Effector memory CD4-positive, alpha-beta T cell (primary cell): ENCODE results near the gene IMP4.
"Not testable (repeated sequence)": the region's sequence is repeated elsewhere in the genome, so short reads cannot be mapped to it uniquely, and the experiment has no call there.

Experiments
- DNase-seq, 3 donors: peaks; one replicate each; pipeline ENCODE4 v3.0.0-alpha.2; 2020
- H3K27ac ChIP-seq: 2 replicates; pipeline ENCODE4 v1.7.0; 2013; ENCODE audit warnings: mild to moderate bottlenecking, low read length, moderate library complexity; ENCODE audit not compliant: insufficient read depth, poor library complexity, severe bottlenecking
- H3K27me3 ChIP-seq: replicated peaks from 2 replicates; pipeline ENCODE4 v1.7.0; 2013; ENCODE audit warnings: mild to moderate bottlenecking, low read length; ENCODE audit not compliant: insufficient read depth, control insufficient read depth, poor library complexity, severe bottlenecking
- H3K36me3 ChIP-seq: 2 replicates; pipeline ENCODE4 v1.7.0; 2013; ENCODE audit warnings: mild to moderate bottlenecking, low read length, moderate library complexity; ENCODE audit not compliant: control insufficient read depth, insufficient read depth
- H3K4me1 ChIP-seq: 2 replicates; pipeline ENCODE4 v1.7.0; 2013; ENCODE audit warnings: low read length, mild to moderate bottlenecking; ENCODE audit not compliant: control insufficient read depth, insufficient read depth, poor library complexity, severe bottlenecking
- H3K4me3 ChIP-seq: 2 replicates; pipeline ENCODE4 v1.7.0; 2013; ENCODE audit warnings: low read length, low read depth, mild to moderate bottlenecking; ENCODE audit not compliant: insufficient read depth, poor library complexity, severe bottlenecking
- H3K9me3 ChIP-seq: 2 replicates; pipeline ENCODE4 v1.7.0; 2013; ENCODE audit warnings: mild to moderate bottlenecking, low read length, moderate library complexity; ENCODE audit not compliant: control insufficient read depth

IMP4 gene

DNA sequence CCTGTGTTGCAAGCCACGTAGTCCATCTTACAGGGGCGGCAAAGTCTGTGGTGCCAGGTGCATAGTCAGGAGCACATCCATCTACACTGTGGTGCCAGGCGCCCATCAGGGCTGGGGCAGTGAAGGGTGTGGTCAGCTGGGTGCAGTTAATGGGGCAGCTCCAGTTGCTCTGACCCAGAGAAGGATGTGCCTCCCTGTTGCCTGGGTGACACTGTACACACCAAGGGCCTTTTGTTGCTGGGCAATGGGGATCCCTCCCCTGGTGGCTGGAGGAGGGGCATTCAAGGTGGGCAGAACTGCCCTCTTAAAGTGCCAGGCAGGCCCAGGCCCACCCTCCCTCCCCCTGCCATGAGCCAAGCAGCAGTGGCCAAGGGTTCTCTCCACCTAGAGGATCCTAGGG lies 28.3 kb upstream of the IMP4 start:
- H3K4me3 ChIP-seq, result no peak overlapping the region
- no peaks in the 10 kb centered on the region for H3K9me3 ChIP-seq
- no peaks in the 10 kb centered on the region for H3K27me3 ChIP-seq
- H3K27ac ChIP-seq, result no peak overlapping the region
- H3K36me3 ChIP-seq, result no peaks in the 10 kb centered on the region
- no peaks in the 10 kb centered on the region for H3K4me1 ChIP-seq
- no peak for DNase-seq

DNA sequence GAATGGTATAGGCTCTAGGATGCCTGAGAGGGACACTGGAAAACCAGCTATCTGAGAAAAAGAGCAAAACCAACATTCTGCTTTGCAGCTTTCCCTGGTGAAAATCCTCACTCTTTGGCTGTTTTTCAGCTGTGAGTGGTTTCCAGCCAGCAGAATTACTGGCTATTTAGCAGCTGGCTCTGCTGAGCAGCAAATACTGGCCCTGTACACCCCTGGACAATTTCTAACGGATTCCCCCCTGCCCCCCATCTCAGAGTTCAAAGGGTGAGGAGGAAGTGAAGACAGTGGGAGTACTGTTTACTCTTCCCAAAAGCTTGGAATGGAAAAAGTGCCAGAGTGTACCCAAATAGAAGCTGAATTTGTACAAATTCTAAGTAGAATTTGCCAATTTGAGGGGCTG lies 26.1 kb upstream of the IMP4 start:
- Histone ChIP-seq H3K4me1 (no peaks in the 10 kb centered on the region), H3K36me3 (no peaks in the 10 kb centered on the region), H3K27ac (no peak overlapping the region), H3K27me3 (no peaks in the 10 kb centered on the region), H3K4me3 (no peak overlapping the region), H3K9me3 (no peaks in the 10 kb centered on the region)
- no peak for DNase-seq

DNA sequence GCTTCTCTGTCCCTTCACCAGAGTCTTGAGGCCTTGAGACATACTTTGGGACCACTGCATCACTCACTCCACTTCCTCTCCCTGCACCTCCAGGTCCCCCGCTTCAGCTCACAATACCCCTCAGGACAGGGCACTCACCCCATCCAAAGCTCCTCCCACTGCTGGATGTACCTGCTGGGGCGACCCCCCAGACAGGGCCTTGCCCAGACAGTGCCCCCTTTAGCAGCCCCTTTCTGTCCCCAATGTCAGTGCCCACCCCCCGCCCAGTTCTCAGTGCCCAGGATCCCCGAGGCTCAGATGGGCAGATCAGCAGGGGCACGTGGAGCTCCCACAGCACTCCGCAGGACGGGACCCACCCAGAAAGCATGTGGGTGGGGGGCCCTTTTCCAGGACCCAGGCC lies 23.8 kb upstream of the IMP4 start:
- Histone ChIP-seq H3K27me3 (no peaks in the 10 kb centered on the region), H3K4me3 (no peak overlapping the region), H3K4me1 (no peaks in the 10 kb centered on the region), H3K36me3 (no peaks in the 10 kb centered on the region), H3K9me3 (no peaks in the 10 kb centered on the region), H3K27ac (no peak overlapping the region)
- no peak for DNase-seq

- Histone ChIP-seq H3K36me3 (no peaks in the 10 kb centered on the region), H3K4me1 (no peaks in the 10 kb centered on the region), H3K27ac (no peak overlapping the region), H3K9me3 (no peaks in the 10 kb centered on the region), H3K27me3 (no peaks in the 10 kb centered on the region), H3K4me3 (no peak overlapping the region)
- no peak for DNase-seq
These were observed 23.2 kb upstream of the IMP4 start for GRCh38 chr2:130319536-130319935.

- H3K9me3 ChIP-seq, result no peaks in the 10 kb centered on the region
- DNase-seq, result no peak
- no peak overlapping the region for H3K27ac ChIP-seq
- H3K4me3 ChIP-seq, result no peak overlapping the region
- H3K4me1 ChIP-seq, result peaks cover 6% of the 10 kb centered on the region
- no peaks in the 10 kb centered on the region for H3K36me3 ChIP-seq
- no peaks in the 10 kb centered on the region for H3K27me3 ChIP-seq
These were observed 14.8 kb upstream of the IMP4 start for GRCh38 chr2:130327703-130328527.

GRCh38 chr2:130328710-130329109 lies 14.0 kb upstream of the IMP4 start:
- no peaks in the 10 kb centered on the region for H3K9me3 ChIP-seq
- no peaks in the 10 kb centered on the region for H3K36me3 ChIP-seq
- DNase-seq, result no peak
- no peak overlapping the region for H3K4me3 ChIP-seq
- H3K4me1 ChIP-seq, result peaks cover 6% of the 10 kb centered on the region
- no peaks in the 10 kb centered on the region for H3K27me3 ChIP-seq
- H3K27ac ChIP-seq, result no peak overlapping the region

DNA sequence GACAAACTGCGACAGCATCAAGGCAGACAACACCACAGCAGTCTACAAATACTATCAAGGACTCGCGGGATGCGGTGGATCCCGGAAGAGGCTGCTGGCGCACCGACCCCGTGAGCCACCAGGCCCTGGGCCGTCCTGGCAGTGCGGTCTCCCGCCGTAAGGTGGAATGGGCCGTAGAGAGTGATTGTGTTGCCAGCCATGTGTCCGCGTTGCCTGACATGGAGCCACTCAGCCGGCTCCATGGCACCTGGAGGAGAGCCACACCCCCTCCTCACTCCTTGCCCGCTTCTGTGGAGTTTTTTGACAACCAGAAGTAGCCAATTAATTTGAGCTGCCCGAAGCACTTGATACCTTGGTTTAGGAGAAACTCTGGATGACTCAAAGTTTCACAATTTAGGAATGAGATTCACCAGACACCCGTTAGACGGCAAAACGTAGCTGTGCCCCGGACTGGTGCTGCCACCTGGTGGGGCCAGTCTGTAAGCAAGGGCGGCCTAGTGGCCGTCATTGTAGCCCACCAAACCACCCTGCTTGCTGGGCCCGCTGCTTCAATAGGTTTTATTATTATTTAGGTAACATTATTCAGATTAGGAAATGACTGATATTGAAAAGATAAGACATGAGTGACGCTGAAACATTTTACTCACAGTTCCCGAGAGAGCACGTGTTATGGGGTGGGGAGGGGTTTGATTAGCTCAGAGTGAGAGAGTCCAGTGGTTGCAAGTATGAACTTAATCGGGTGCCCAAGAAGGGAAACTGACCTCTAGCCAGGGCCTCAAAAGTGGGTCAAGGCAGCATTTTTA lies 10.2 kb upstream of the IMP4 start:
- no peak overlapping the region for H3K4me3 ChIP-seq
- no peak overlapping the region for H3K27ac ChIP-seq
- peaks cover 6% of the 10 kb centered on the region for H3K4me1 ChIP-seq
- peak; percentile 34 to 52 (median 38) for DNase-seq
- H3K9me3 ChIP-seq, result no peaks in the 10 kb centered on the region
- no peaks in the 10 kb centered on the region for H3K27me3 ChIP-seq
- H3K36me3 ChIP-seq, result peaks cover under 1% of the 10 kb centered on the region

GRCh38 chr2:130333253-130333652 lies 9.4 kb upstream of the IMP4 start:
- not testable (repeated sequence) for H3K4me1 ChIP-seq, H3K9me3 ChIP-seq, H3K4me3 ChIP-seq, H3K27me3 ChIP-seq, H3K36me3 ChIP-seq, DNase-seq, H3K27ac ChIP-seq

GRCh38 chr2:130334026-130334425 lies 8.7 kb upstream of the IMP4 start:
- DNase-seq, result no peak
- Histone ChIP-seq H3K27ac (no peak overlapping the region), H3K9me3 (no peaks in the 10 kb centered on the region), H3K27me3 (no peaks in the 10 kb centered on the region), H3K36me3 (peaks cover 13% of the 10 kb centered on the region), H3K4me3 (no peak overlapping the region), H3K4me1 (peaks cover 6% of the 10 kb centered on the region)

- Histone ChIP-seq H3K4me1 (peaks cover 6% of the 10 kb centered on the region), H3K27me3 (no peaks in the 10 kb centered on the region), H3K36me3 (peaks cover 18% of the 10 kb centered on the region), H3K27ac (no peak overlapping the region), H3K4me3 (no peak overlapping the region), H3K9me3 (no peaks in the 10 kb centered on the region)
- DNase-seq, result no peak
These were observed 7.5 kb upstream of the IMP4 start for GRCh38 chr2:130335226-130335625.
